ENCODE results near the gene SPG7. TPM values are rescaled to one million over a fixed set of nuclear protein-coding genes. Genes with fewer than 3 reads are reported as not detected.
"Not testable (repeated sequence)": the region's sequence is repeated elsewhere in the genome, so short reads cannot be mapped to it uniquely, and the experiment has no call there.

SPG7 gene
- total RNA-seq, 2 donors from 2014 or later = 214 to 333 TPM

DNA sequence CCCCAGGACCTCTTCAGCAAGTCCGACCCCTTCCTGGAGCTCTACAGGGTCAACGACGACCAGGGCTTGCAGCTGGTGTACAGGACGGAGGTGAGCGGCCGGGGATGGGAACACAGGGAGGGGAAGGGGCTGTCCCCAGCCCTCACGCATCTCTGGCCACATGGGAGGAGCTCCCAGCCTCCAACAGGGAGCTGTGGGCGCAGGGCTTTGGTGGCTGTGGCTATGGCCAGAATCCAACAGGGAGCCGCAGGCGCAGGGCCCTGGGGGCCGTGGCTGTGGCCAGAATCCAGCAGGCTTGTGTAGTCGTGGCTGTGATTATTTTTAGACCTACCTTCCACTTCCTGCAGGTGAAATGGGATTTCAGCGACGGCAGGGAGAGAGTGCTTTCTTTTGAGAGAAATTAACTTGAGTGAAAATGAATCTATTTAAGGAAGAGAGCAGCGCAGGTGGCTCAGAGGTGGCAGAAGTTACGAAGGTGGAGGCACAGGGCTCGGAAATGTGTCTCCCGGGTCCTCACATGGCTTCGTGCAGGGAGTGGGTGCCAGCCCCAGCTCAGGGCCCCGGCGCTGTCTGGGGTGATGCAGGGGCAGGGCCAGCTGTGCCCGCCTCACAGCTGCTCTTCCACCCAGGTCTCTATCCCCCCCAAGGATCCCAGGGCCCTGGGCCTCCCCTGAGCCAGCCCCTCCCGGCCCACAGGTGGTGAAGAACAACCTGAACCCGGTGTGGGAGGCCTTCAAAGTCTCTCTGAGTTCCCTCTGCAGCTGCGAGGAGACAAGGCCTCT, 76.8 kb downstream of the SPG7 start:
- Histone ChIP-seq H3K36me3 (no peaks in the 10 kb centered on the region), H3K27me3 (replicated peaks; ENCODE audit: insufficient read depth) (no peaks in the 10 kb centered on the region), H3K4me3 (no peak overlapping the region), H3K4me1 (ENCODE audit: control insufficient read depth in 1 of 2, low read depth in 2 of 2) (no peaks in the 10 kb centered on the region), H3K9me3 (no peaks in the 10 kb centered on the region), H3K27ac (no peak overlapping the region)
- no peak for DNase-seq (ENCODE audit: low spot score)
- TF ChIP-seq, protein P1, sequence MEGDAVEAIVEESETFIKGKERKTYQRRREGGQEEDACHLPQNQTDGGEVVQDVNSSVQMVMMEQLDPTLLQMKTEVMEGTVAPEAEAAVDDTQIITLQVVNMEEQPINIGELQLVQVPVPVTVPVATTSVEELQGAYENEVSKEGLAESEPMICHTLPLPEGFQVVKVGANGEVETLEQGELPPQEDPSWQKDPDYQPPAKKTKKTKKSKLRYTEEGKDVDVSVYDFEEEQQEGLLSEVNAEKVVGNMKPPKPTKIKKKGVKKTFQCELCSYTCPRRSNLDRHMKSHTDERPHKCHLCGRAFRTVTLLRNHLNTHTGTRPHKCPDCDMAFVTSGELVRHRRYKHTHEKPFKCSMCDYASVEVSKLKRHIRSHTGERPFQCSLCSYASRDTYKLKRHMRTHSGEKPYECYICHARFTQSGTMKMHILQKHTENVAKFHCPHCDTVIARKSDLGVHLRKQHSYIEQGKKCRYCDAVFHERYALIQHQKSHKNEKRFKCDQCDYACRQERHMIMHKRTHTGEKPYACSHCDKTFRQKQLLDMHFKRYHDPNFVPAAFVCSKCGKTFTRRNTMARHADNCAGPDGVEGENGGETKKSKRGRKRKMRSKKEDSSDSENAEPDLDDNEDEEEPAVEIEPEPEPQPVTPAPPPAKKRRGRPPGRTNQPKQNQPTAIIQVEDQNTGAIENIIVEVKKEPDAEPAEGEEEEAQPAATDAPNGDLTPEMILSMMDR (IDR thresholded peaks at IDR 0.05) = no peak
- no peak for ATAC-seq (ENCODE audit: insufficient number of reproducible peaks, low FRiP score, low read depth)

DNA sequence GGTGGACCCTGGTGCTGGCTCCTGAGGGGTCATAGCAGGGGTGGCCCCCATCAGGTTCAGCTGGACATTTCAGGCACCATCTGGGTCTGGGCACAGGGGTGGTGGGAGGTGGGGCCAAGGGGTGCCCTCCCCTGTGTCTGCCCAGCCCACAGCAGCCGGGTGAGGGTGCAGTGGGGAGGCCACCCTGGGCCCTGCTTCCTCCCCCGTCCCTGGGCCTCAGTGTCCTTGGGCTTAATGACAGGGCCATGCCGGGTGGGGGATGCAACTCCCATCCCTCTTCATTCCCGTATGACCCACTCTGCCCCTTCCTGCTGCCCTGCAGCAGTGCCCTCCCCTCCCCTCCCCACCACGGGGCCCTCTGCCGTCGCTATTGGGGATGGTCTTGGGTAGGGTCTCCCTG, 78.0 kb downstream of the SPG7 start:
- Histone ChIP-seq H3K27ac (no peak overlapping the region), H3K9me3 (no peaks in the 10 kb centered on the region), H3K27me3 (replicated peaks; ENCODE audit: insufficient read depth) (no peaks in the 10 kb centered on the region), H3K4me3 (no peak overlapping the region), H3K4me1 (ENCODE audit: control insufficient read depth in 1 of 2, low read depth in 2 of 2) (no peaks in the 10 kb centered on the region), H3K36me3 (no peaks in the 10 kb centered on the region)
- ATAC-seq (ENCODE audit: insufficient number of reproducible peaks, low FRiP score, low read depth) (no peak), DNase-seq (ENCODE audit: low spot score) (no peak)
- TF ChIP-seq, protein P1 (IDR thresholded peaks at IDR 0.05) = no peak

DNA sequence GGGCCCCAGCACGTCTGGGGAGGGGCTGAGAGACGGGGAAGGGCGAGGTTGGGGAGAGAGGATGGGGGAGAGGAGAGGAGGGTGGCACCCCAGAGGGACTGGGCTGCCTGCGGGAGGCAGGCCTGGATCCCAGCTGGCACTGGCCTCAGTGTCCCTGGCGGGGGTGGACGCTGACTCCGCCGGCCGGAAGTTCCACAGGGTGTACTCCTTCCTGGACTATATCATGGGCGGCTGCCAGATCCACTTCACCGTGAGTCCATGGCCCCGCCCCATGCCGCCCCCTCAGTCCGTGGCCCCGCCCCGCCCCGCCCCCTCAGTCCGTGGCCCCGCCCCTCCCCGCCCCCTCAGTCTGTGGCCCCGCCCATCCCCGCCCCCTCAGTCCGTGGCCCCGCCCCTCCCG, 78.7 kb downstream of the SPG7 start:
- H3K9me3 ChIP-seq = no peaks in the 10 kb centered on the region
- ATAC-seq (ENCODE audit: insufficient number of reproducible peaks, low FRiP score, low read depth) = no peak
- H3K4me1 ChIP-seq (ENCODE audit: control insufficient read depth in 1 of 2, low read depth in 2 of 2) = no peaks in the 10 kb centered on the region
- TF ChIP-seq, protein P1 (IDR thresholded peaks at IDR 0.05) = no peak
- H3K4me3 ChIP-seq = no peak overlapping the region
- DNase-seq (ENCODE audit: low spot score) = no peak
- H3K36me3 ChIP-seq = no peaks in the 10 kb centered on the region
- H3K27ac ChIP-seq = no peak overlapping the region
- no peaks in the 10 kb centered on the region for H3K27me3 ChIP-seq (replicated peaks; ENCODE audit: insufficient read depth)

DNA sequence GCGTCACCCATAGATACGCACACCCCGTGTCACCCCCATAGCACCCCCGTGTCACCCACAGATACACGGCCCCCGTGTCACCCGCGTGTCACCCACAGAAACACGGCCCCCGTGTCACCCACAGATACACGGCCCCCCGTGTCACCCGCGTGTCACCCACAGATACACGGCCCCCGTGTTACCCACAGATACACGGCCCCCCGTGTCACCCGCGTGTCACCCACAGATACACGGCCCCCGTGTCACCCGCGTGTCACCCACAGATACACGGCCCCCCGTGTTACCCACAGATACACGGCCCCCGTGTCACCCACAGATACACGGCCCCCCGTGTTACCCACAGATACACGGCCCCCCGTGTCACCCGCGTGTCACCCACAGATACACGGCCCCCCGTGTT, 79.5 kb downstream of the SPG7 start:
- not testable (repeated sequence) for H3K4me1 ChIP-seq (ENCODE audit: control insufficient read depth in 1 of 2, low read depth in 2 of 2); H3K9me3 ChIP-seq; H3K36me3 ChIP-seq; H3K4me3 ChIP-seq; H3K27me3 ChIP-seq (replicated peaks; ENCODE audit: insufficient read depth); ATAC-seq (ENCODE audit: insufficient number of reproducible peaks, low FRiP score, low read depth); H3K27ac ChIP-seq; DNase-seq (ENCODE audit: low spot score)

DNA sequence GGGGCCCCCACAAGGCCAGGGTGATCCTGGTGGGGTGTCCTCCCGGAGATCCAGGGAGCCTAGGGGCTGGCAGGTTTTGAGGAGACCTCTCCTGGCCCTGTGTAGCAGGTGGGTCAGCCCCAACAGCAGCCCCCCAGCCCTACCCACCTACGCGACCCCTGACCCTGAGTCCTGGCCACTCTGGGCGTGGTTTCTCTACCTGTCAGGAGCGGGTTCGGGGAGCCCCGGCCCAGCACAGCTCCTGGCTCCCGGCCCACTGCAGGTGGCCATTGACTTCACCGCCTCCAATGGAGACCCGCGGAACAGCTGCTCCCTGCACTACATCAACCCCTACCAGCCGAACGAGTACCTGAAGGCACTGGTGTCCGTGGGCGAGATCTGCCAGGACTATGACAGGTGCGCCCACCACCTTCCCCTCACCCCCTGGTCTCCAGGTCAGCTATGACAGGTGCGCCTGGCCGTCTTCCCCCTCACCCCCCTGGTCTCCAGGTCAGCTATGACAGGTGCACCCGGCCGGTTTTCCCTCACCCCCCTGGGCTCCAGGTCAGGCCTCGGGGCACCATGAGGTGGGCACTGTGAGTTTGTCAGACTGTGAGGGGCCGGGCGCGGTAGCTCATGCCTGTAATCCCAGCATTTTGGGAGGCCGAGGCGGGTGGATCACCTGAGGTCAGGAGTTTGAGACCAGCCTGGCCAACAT, 80.4 kb downstream of the SPG7 start:
- Histone ChIP-seq H3K27ac (no peak overlapping the region), H3K4me3 (no peak overlapping the region), H3K9me3 (no peaks in the 10 kb centered on the region), H3K36me3 (no peaks in the 10 kb centered on the region), H3K4me1 (ENCODE audit: control insufficient read depth in 1 of 2, low read depth in 2 of 2) (no peaks in the 10 kb centered on the region), H3K27me3 (replicated peaks; ENCODE audit: insufficient read depth) (no peaks in the 10 kb centered on the region)
- TF ChIP-seq, protein P1 (IDR thresholded peaks at IDR 0.05) = no peak
- DNase-seq (ENCODE audit: low spot score) = no peak
- no peak for ATAC-seq (ENCODE audit: insufficient number of reproducible peaks, low FRiP score, low read depth)
